Ovary (tissue), 10 donors: ENCODE data around the gene TACR1. TPM values are rescaled to one million over a fixed set of nuclear protein-coding genes. Genes with fewer than 3 reads are reported as not detected.
A peak's percentile ranks its signal among the peaks of the same experiment; 100 is the strongest.
"Not testable (repeated sequence)": the region's sequence is repeated elsewhere in the genome, so short reads cannot be mapped to it uniquely, and the experiment has no call there.

Source experiments
- DNase-seq, 5 donors: peaks; one replicate each; pipeline ENCODE4 v3.0.0-alpha.2; 2019 to 2020
- H3K27ac ChIP-seq, 2 donors: fragments of 200-600 bp; one replicate each; pipeline versions ENCODE4 v1.5.1 to v1.8.0; 2019 to 2022
- H3K27me3 ChIP-seq: fragments of 200-600 bp; one replicate; pipeline ENCODE4 v1.8.0; 2022
- H3K36me3 ChIP-seq: fragments of 200-600 bp; sonication (generic); one replicate; pipeline ENCODE4 v1.5.1; 2019
- H3K4me1 ChIP-seq: one replicate; pipeline ENCODE4 v1.8.1; 2013; ENCODE audit warnings: mild to moderate bottlenecking, moderate library complexity; ENCODE audit not compliant: insufficient read depth
- H3K4me3 ChIP-seq: fragments of 200-600 bp; sonication (generic); one replicate; pipeline ENCODE4 v1.5.1; 2017
- H3K9me3 ChIP-seq, 2 donors: fragments of 200-600 bp in 1 of 2; sonication (generic) in 1 of 2; one replicate each; pipeline versions ENCODE4 v1.5.1 to v1.8.1; 2013 to 2019; ENCODE audit warnings: mild to moderate bottlenecking in 1 of 2, moderate library complexity in 1 of 2
- EP300 ChIP-seq: sonication (generic); formaldehyde crosslinking; IDR thresholded peaks from one replicate; pipeline ENCODE4 v1.6.1; 2017; ENCODE audit warnings: antibody characterized with exemption
- POLR2A ChIP-seq: fragments of 450-650 bp; IDR thresholded peaks from one replicate; pipeline ENCODE4 v1.6.1; 2017; ENCODE audit warnings: antibody characterized with exemption, mild to moderate bottlenecking, moderate library complexity
- WGBS, 3 donors: extraction: QIAGEN DNeasy Blood & Tissue Kit in 1 of 3; methylation state at CpG; one replicate each; pipeline versions ENCODE4 v1.1.5 to v1.1.7; 2013 to 2017; 5-methylcytosine and 5-hydroxymethylcytosine counted together
- intact Hi-C, 4 donors: fragments of 100-400 bp; cut with DNase I; formaldehyde crosslinking; loops; one replicate each; pipeline versions ENCODE4 v1.11.0 to v1.15.1; 2022 to 2023
- long read RNA-seq, 3 donors: library from polyadenylated mRNA in 2 of 3; unstranded in 2 of 3; transcript quantifications; one replicate each; pipeline ENCODE4 v2.0.0 and lab custom pipeline, GENCODE V29; 2021 to 2026
- polyA plus RNA-seq, 2 donors: library from polyadenylated mRNA; stranded (reverse); fragments of 200-250 nt in 1 of 2; fragments of 350-450 nt in 1 of 2; fragmentation: Illumina TruSeq in 1 of 2; extraction: RNeasy Lipid Tissue Mini Kit (QIAGEN cat#74804) in 1 of 2; gene quantifications; one replicate each; pipeline ENCODE4 v1.2.3, GENCODE V29; 2013 to 2014
- total RNA-seq, 7 donors: library from RNA; depleted of rRNA in 2 of 7; stranded (reverse); fragments of >200 nt in 2 of 7; fragmentation: NEBNext Ultra II Directional in 3 of 7; extraction: Animal tissue kit (Norgen Biotek cat#: 25700) in 3 of 7; gene quantifications; one replicate each; pipeline versions ENCODE4 v1.1.0 to v1.2.4, GENCODE V29; 2016 to 2023
- TF ChIP-seq, protein P1 (sequence below), 3 donors: fragments of 450-650 bp in 2 of 3; fragments of 200-600 bp in 1 of 3; IDR thresholded peaks; one replicate each; pipeline versions ENCODE4 v1.5.1 to v1.8.0; 2016 to 2022; ENCODE audit warnings: antibody characterized with exemption in 3 of 3, mild to moderate bottlenecking in 1 of 3
- donor health status: DM: no; HTN: no; CAD: no; lungs with moderate emphysema.
- donor health status: DM: no; HTN: no; CAD: no.
- donor health status: Bipolar disorder and iron deficiency.
- donor health status: DM: yes; HTN: yes; CAD: no.
- donor health status: DM: no; HTN: no; CAD: no.
- donor health status: DM: yes; HTN: yes; CAD: no.

Gene TACR1, protein sequence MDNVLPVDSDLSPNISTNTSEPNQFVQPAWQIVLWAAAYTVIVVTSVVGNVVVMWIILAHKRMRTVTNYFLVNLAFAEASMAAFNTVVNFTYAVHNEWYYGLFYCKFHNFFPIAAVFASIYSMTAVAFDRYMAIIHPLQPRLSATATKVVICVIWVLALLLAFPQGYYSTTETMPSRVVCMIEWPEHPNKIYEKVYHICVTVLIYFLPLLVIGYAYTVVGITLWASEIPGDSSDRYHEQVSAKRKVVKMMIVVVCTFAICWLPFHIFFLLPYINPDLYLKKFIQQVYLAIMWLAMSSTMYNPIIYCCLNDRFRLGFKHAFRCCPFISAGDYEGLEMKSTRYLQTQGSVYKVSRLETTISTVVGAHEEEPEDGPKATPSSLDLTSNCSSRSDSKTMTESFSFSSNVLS
- 1 to 10 TPM in 3 of 7 donors, under 1 TPM in 4; 0.43 to 2.8 (median 0.95) TPM for total RNA-seq
- 1 to 10 TPM; 1.3 to 4.4 TPM for polyA plus RNA-seq
- long read RNA-seq, donor 1, partial matches to known transcripts, result 1 of 1 reads
- long read RNA-seq, donor 1, other reads (novel, unspliced or antisense), result 0 of 1 reads
- long read RNA-seq, donor 2, partial matches to known transcripts, result 0 of 1 reads
- long read RNA-seq, donor 2, other reads (novel, unspliced or antisense), result 0 of 1 reads
- long read RNA-seq, donor 3, full-length matches to known transcripts, result 1 of 1 reads
- long read RNA-seq, donor 3, partial matches to known transcripts, result 0 of 1 reads
- long read RNA-seq, donor 3, other reads (novel, unspliced or antisense), result 0 of 1 reads

DNA sequence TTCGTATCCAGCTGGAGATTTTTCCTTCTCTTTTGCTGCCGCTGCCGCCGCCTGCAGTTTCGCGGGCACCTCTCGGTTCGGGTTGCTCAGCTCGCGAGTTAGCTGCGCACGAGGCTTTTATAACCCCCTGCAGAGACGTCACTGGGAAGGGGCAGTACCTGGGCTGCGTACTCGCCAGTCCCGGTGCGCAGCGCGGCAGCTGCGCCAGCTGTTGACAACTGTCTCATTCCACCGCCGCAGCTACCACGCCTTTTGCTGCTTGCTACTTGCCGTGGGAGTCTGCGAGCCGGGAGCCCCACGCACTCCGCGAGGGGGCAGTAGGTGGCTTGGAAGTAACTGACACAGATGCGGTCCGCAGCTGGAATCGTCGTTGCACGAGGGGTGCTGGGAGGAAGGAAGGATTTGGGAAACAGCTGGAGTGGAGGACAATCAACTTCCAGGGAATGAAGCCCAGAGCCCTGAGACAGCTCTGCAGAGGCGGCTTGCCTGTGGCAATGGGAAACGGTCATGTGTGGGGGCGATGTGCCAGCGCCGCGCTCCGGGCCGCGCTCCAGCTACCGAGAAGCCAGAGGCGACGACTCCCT lies at the start of gene TACR1:
Gene TACR1 (minus strand): TSS at position 93 of the 584 bp plus-strand sequence. CDS start 586 bp downstream, outside the sequence.
- H3K27ac ChIP-seq, result no peak within 1 kb of the TSS
- H3K36me3 ChIP-seq, result no peaks in the 10 kb centered on the region
- no peaks in the 10 kb centered on the region for H3K27me3 ChIP-seq
- no peak for TF ChIP-seq POLR2A
- TF ChIP-seq, protein P1, sequence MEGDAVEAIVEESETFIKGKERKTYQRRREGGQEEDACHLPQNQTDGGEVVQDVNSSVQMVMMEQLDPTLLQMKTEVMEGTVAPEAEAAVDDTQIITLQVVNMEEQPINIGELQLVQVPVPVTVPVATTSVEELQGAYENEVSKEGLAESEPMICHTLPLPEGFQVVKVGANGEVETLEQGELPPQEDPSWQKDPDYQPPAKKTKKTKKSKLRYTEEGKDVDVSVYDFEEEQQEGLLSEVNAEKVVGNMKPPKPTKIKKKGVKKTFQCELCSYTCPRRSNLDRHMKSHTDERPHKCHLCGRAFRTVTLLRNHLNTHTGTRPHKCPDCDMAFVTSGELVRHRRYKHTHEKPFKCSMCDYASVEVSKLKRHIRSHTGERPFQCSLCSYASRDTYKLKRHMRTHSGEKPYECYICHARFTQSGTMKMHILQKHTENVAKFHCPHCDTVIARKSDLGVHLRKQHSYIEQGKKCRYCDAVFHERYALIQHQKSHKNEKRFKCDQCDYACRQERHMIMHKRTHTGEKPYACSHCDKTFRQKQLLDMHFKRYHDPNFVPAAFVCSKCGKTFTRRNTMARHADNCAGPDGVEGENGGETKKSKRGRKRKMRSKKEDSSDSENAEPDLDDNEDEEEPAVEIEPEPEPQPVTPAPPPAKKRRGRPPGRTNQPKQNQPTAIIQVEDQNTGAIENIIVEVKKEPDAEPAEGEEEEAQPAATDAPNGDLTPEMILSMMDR (IDR thresholded peaks at IDR 0.05), result peak in 1 of 3 donors; percentile 13
- no peaks in the 10 kb centered on the region for H3K9me3 ChIP-seq
- peaks cover 10% of the 10 kb centered on the region for H3K4me1 ChIP-seq
- peak; percentile 32 to 73 (median 72) for DNase-seq
- peak within 1 kb of the TSS; percentile 19 for H3K4me3 ChIP-seq
- intact Hi-C loops, result no loop called here
- WGBS, 3 donors, result 0 to 1% (median 0%) methylated on average over 46 of the region's 46 CpGs

DNA sequence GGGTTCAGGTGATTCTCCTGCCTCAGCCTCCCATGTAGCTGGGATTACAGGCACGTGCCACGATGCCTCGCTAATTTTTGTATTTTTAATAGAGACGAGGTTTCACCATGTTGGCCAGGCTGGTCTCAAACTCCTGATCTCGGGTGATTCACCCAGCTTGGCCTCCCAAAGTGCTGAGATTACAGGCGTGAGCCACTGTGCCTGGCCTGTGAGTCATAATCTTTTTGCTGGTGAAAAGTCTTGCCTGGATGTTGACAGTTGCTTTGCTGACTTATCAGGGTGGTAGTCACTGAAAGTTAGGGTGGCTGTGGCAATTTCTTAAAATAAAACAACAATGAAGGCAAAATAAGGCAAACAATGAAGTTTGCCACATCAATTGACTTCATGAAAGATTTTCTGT lies 49.3 kb upstream of the TACR1 start:
- intact Hi-C loops, H3K36me3 ChIP-seq, H3K9me3 ChIP-seq, H3K27ac ChIP-seq, H3K4me1 ChIP-seq, DNase-seq, H3K4me3 ChIP-seq, H3K27me3 ChIP-seq: not testable (repeated sequence)
- 91 to 92% (median 91%) methylated on average over 6 of the region's 6 CpGs for WGBS, 3 donors

DNA sequence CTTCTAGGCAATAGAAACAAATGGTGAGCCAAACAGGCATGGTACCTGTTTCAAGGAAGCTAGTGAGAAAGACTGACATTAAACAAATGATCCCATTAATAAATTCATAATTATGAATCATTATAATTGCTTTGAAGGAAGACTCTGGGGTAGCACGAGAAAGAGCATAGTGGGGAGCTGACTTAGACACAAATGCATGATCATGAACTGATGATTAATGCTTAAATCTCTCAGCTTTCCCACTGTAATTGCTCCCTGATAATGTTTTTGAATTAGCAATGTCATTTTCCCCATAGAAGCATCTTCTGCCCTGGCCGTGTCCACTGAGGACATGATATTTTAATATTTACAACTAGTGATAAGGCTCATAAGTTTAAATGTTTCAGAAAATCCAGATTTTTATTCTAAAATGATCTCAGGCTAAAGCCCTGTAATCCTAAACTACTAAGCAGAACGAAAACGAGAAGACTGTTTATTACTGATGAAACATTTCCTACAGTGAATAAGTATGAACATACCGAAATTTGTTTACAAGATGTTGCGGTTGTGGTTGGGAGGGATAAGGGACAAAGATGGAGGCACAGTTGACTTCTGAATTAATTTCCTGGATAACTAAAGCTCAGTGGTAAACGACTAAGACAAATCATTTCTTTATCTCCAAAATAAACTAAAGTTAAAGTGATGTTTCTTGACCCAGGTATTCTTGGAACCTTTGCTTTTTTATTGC lies 47.3 kb upstream of the TACR1 start:
- no peak for DNase-seq
- H3K4me3 ChIP-seq, result no peak overlapping the region
- H3K27me3 ChIP-seq, result no peaks in the 10 kb centered on the region
- no peak overlapping the region for H3K27ac ChIP-seq
- H3K9me3 ChIP-seq, result no peaks in the 10 kb centered on the region
- no peaks in the 10 kb centered on the region for H3K4me1 ChIP-seq
- 70 to 85% (median 82%) methylated on average over 7 of the region's 7 CpGs for WGBS, 3 donors
- intact Hi-C loops, result no loop called here
- no peaks in the 10 kb centered on the region for H3K36me3 ChIP-seq
- TF ChIP-seq, protein P1 (IDR thresholded peaks at IDR 0.05), result no peak
- TF ChIP-seq POLR2A (no peak), EP300 (no peak)

DNA sequence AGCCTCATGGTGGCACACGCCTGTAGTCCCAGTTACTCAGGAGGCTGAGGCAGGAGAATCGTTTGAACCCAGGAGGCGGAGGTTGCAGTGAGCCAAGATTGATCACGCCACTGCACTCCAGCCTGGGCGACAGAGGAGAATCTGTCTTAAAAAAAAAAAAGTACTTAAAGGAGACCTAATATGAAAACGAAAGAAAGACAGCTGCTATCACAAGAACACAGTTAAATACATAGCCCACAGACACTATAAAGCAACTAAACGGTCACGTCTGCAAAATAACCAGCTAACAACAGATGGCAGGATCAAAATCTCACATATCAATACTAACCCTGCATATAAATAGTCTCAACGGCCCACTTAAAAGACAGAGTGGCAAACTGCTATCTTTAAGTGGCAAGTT lies 43.9 kb upstream of the TACR1 start:
- Histone ChIP-seq H3K4me1 (no peaks in the 10 kb centered on the region), H3K9me3 (no peaks in the 10 kb centered on the region), H3K4me3 (no peak overlapping the region), H3K27me3 (no peaks in the 10 kb centered on the region), H3K36me3 (no peaks in the 10 kb centered on the region), H3K27ac (no peak overlapping the region)
- intact Hi-C loops, result no loop called here
- TF ChIP-seq, protein P1 (IDR thresholded peaks at IDR 0.05), result no peak
- TF ChIP-seq POLR2A (no peak), EP300 (no peak)
- no peak for DNase-seq
- 93 to 95% (median 94%) methylated on average over 9 of the region's 9 CpGs for WGBS, 3 donors
